AG08396 (cell line): Measurements from ENCODE around the gene CEACAM21.
"Not testable (repeated sequence)": the region's sequence is repeated elsewhere in the genome, so short reads cannot be mapped to it uniquely, and the experiment has no call there.

ENCODE experiments used
- DNase-seq: peaks from one replicate; pipeline ENCODE4 v3.0.0; 2012; ENCODE audit warnings: low spot score, mixed read lengths

CEACAM21 gene

DNA sequence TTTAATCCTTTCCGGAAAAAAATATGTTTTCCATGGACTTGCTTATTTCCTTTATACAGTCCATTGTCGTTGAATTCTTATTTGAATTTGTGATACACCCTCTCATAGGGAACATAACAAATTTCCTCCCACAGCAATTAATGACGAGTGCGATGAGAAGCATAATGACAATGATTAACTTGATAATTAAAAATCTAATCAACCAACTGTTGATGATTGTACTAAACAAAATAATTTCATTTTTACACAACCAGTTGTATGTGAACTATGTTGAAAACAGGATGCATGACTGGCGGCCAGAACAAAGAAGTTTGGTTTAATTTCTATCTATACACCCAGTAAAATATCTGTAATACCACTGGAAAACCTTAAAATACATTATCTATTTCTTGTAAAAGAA is 26.1 kb upstream of the CEACAM21 start:
- DNase-seq: no peak

DNA sequence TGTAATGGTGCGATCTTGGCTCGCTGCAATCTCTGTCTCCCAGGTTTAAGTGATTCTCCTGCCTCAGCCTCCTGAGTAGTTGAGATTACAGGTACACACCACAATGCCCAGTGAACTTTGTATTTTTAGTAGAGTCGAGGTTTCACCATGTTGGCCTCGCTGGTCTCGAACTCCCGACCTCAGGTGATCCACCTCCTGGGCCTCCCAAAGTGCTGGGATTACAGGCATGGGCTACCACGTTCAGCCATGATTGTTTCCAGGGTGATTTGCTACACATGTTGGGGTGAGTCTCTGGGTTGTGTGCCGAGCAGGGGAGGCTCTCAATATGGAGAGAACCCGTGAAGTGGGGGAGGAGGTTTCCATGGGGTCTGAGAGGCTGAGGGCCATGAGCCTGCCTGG is 24.8 kb upstream of the CEACAM21 start:
- no peak for DNase-seq

GRCh38 chr19:41551711-41552110 is 24.3 kb upstream of the CEACAM21 start:
- DNase-seq: no peak

GRCh38 chr19:41552558-41552957 is 23.4 kb upstream of the CEACAM21 start:
- no peak for DNase-seq

DNA sequence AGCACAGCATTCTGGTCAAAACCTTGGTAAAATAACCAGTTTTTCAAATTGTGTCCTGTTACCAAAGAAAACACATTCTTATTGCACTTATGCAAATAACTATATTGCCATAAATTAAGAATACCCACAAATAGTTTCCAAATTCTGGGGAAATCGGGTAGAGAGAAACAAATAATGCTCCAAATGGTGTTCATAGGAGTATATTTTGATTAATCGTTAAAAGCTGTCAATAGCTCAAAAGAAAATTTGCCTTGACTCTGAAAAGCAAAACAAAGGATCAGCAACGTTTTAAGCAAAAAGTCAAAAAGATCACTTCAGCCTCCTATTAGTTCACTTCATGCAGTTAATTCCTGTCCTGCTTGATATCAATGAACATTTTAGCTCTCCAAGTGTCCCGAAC is 22.2 kb upstream of the CEACAM21 start:
- DNase-seq: no peak

DNA sequence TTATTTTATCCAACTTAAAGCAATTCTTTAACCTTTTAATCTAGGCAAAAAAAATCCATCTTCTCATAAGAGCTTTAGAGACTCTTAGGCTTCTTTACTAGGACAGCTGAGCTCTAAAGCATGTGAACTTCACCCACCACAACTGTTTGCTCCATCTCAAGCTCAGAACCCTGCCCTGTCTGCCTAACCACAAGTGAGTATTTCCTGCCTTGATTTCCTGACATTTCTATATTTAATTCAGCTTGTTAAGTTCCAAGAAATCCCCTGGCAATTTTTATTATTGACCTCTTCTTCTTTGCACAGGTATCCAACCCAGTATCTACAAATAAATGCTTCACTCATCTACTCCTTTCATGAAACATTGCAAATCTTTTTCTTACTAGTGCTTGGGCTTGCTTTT is 21.1 kb upstream of the CEACAM21 start:
- DNase-seq: no peak

DNA sequence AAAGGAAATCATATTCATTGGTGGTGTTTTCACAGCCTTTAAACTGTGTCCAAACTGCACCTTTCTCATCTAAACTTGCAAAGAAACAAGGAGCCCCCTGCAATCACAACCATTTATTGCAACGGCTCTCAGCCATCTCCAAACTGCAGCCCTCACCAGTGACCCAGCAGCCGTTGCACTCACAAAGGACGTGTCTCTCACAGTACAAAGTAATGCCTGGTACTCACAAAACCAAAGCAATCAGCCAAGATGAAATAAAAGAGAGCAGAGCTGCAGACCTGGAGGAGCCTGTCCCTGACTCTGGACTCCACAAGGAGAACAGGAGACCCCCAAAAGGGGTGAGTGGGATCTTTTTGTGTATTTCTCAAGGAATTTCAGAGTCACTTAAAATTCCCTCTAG is 20.2 kb upstream of the CEACAM21 start:
- DNase-seq: no peak

GRCh38 chr19:41563854-41564514 is 12.0 kb upstream of the CEACAM21 start:
- DNase-seq: no peak

- no peak for DNase-seq
Observed at GRCh38 chr19:41564515-41565378, 11.2 kb upstream of the CEACAM21 start.

DNA sequence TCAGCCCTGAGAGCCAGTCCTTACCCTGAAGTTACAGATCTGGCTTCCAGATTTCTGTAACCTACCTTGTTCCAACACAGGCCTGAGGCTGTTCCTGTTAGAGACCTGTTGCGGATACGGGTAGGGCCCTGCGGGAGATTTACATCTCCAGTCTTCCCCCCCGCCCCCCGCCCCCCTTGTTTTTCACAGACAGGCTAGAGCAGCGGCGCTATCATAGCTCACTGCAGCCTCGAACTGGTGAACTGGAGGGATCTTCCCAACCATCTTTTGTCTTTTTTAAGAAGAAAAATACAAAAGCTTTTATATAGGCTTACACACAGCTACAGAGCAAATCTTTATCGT is 10.6 kb upstream of the CEACAM21 start:
- DNase-seq: no peak

DNA sequence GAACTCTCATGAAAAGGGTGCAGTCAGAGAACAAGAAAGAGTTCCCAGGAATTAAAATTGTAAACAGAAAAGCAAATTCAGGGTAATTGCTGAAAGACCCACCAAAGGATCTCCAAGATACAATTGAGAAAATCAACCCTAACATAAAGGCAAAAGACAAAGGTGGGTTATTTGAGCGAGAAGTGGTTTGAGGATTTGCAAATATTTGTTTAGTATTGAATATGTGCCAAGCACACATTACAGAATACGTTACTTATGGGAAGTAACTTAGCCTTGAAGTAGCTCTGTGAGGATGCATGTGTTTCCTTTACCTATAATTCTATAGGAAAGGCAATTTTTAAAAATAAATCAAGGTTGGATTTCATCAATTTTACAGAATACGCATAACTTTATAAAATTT is 10.0 kb upstream of the CEACAM21 start:
- no peak for DNase-seq

DNA sequence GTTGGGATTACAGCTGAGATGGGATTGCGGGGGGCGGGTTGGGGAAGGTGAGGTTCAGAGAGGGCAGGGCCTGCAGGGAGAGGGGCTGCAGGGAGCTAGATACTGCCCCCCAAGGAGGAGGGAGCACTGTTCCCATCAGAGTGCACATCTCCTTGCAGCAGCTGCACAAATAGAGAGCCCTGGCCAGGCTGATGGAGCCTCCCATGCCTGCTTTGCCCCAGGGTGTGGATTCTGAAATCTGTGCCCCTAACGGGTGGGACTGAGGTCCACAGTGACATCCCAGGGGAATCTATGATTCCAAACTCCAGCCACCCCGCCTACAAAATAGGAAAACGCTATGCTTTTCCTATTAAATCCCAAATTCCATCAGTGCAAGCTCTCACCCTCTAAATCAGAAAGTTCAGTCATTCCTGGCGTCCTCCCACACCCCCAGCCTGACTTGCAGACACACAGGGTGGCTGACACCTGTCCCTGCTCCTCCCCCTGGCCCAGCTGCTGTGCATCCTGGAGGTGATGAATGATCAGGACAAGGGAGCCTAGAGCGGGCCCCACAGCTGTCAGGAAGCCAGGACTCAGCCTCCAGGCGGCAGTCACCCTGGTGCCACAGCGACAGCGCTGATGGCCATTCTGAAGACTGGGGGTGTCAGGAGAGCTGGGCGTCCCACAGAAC is 6.3 kb upstream of the CEACAM21 start:
- DNase-seq: no peak

DNA sequence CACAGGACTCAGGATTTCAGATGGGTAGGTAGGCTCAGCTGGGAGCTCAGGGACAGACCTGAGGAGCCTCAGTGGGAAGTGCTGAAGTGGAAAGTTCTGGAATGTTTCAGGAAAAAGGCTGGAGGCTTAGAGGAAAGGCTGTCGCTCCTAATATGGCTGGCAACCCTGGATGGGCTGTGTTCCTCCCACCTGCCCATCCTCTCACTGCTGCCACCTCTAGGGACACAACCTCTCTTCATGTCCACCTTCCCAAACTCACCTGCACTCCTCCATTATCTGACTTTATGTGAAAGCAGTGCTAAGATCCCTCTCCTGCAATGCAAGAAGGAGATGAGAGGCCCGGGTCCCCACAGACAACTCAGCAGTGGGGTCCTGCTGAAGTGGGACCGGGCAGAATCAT is 5.8 kb upstream of the CEACAM21 start:
- DNase-seq: no peak

DNA sequence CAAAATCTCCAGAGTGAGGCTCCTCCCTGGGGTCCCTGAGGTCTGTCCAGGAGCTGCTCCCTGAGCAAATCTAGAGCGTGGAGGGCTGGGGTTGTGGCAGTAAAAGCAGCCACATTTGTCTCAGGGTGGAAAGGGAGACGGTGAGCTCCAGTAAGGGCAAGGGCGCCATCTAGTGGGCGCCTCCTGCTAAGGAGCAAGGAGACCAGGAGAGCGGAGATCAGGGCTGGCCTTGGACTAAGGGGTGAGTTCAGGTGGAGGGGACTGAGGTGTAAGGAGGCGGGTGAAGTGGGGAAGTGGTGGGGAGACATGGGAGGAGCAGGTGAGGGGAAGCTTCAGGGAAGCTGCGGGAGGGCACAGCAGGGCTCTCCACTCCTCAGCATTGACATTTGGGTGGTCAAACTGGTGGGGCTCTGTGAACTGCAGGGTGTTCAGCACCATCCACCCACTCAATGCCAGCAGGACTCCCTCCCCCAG is 5.3 kb upstream of the CEACAM21 start:
- DNase-seq: peak; percentile 82

DNA sequence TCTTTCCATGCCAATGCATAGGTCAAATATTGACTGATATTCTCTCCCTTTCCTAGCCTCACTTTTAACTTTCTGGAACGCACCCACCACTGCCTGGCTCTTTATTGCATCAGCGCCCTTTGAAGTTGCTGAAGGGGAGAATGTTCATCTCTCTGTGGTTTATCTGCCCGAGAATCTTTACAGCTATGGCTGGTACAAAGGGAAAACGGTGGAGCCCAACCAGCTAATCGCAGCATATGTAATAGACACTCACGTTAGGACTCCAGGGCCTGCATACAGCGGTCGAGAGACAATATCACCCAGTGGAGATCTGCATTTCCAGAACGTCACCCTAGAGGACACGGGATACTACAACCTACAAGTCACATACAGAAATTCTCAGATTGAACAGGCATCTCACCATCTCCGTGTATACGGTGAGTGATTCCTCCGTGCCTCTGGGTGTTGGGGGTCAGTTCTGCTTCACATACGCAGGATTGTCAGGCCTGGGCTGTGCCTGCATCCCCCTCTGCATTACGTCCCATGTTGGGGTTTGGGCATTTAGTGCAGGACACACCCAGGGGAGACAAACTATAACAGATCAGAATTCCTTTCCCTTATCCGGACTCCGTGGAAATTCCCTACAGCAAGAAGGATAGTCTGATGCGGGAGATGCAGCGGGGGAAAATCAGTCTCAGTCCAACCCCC is 1.3 kb downstream of the CEACAM21 start:
- DNase-seq: no peak

- DNase-seq: no peak
Observed at GRCh38 chr19:41577833-41578232, 1.9 kb downstream of the CEACAM21 start.

- DNase-seq: no peak
Observed at GRCh38 chr19:41578886-41579285, 2.9 kb downstream of the CEACAM21 start.

DNA sequence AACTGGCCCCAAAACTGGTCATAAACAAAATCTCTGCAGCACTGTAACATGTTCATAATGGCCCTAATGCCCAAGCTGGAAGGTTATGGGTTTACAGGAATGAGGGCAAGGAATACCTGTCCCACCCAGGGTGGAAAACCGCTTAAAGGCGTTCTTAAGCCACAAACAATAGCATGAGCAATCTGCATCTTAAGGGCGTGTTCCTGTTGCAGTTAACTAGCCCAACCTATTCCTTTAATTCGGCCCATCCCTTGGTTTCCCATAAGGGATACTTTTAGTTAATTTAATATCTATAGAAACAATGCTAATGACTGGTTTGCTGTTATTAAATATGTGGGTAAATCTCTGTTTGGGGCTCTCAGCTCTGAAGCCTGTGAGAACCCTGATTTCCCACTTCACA is 5.1 kb downstream of the CEACAM21 start:
- not testable (repeated sequence) for DNase-seq

DNA sequence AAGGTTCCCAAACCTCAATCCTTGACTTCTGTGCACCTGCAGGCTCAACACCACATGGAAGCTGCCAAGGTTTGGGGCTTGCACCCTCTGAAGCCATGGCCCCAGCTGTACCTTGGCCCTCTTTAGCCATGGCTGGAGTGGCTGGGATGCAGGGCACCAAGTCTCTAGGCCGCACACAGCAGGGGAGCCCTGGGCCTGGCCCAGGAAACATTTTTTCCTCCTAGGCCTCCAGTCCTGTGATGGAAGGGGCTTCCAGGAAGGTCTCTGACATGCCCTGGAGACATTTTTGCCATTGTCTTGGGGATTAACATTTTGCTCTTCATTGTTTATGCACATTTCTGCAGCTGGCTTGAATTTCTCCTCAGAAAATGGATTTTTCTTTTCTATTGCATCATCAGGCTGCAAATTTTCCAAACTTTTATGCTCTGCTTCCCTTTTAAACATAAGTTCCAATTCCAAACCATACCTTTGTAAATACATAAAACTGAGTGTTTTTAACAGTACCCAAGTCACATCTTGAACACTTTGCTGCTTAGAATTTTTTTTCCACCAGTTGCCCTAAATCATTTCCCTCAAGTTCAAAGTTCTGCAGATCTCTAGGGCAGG is 6.7 kb downstream of the CEACAM21 start:
- not testable (repeated sequence) for DNase-seq

GRCh38 chr19:41584260-41584810 is 8.4 kb downstream of the CEACAM21 start:
- no peak for DNase-seq

GRCh38 chr19:41584931-41585330 is 9.0 kb downstream of the CEACAM21 start:
- no peak for DNase-seq

- DNase-seq: no peak
Observed at GRCh38 chr19:41586064-41586463, 10.1 kb downstream of the CEACAM21 start.
